Suprapubic skin (tissue), 4 donors: Measurements from ENCODE around the gene LONP2.

Experiments
- POLR2A ChIP-seq, 2 donors: fragments of 450-650 bp; IDR thresholded peaks; one replicate each; pipeline ENCODE4 v1.6.1; 2017; ENCODE audit warnings: antibody characterized with exemption in 2 of 2, mild to moderate bottlenecking in 2 of 2, moderate library complexity in 2 of 2
- POLR2AphosphoS5 ChIP-seq, 3 donors: sonication (generic); formaldehyde crosslinking; IDR thresholded peaks; one replicate each; pipeline ENCODE4 v1.6.1; 2017; ENCODE audit warnings: antibody characterized with exemption in 3 of 3
- TF ChIP-seq, protein P1 (sequence below), 2 donors: fragments of 200-600 bp in 1 of 2; fragments of 450-650 bp in 1 of 2; sonication (generic) in 1 of 2; IDR thresholded peaks; one replicate each; pipeline ENCODE4 v1.5.1; 2016 to 2019; ENCODE audit warnings: antibody characterized with exemption in 2 of 2, mild to moderate bottlenecking in 1 of 2, moderate library complexity in 1 of 2

DNA sequence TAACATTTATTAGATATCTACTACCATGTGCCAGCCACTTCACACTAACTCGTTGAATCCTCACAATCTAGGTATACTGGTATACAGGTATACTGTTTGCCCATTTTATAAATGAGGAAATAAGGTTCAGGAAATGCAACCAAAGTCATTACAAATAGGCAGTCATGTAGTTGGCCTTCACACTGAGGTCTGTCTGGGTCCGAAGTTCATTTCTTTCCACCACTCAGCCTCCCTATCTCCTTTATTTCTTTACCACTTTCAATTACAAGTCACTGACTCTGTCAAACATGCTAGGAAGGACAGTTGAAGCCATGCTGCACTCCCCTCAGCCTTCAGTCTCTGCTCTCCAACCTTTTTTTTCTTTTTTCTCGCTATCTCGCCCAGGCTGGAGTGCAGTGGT is 161.8 kb downstream of the LONP2 start:
- TF ChIP-seq, protein P1, sequence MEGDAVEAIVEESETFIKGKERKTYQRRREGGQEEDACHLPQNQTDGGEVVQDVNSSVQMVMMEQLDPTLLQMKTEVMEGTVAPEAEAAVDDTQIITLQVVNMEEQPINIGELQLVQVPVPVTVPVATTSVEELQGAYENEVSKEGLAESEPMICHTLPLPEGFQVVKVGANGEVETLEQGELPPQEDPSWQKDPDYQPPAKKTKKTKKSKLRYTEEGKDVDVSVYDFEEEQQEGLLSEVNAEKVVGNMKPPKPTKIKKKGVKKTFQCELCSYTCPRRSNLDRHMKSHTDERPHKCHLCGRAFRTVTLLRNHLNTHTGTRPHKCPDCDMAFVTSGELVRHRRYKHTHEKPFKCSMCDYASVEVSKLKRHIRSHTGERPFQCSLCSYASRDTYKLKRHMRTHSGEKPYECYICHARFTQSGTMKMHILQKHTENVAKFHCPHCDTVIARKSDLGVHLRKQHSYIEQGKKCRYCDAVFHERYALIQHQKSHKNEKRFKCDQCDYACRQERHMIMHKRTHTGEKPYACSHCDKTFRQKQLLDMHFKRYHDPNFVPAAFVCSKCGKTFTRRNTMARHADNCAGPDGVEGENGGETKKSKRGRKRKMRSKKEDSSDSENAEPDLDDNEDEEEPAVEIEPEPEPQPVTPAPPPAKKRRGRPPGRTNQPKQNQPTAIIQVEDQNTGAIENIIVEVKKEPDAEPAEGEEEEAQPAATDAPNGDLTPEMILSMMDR (IDR thresholded peaks at IDR 0.05), result no peak
- no peak for TF ChIP-seq POLR2A (IDR thresholded peaks at IDR 0.05)
- no peak for TF ChIP-seq POLR2AphosphoS5 (IDR thresholded peaks at IDR 0.05)
